ENCODE results near the gene SRD5A2.

GRCh38 chr2:31475692-31476091, 105.0 kb downstream of the SRD5A2 start:
- TF ChIP-seq, protein P1, sequence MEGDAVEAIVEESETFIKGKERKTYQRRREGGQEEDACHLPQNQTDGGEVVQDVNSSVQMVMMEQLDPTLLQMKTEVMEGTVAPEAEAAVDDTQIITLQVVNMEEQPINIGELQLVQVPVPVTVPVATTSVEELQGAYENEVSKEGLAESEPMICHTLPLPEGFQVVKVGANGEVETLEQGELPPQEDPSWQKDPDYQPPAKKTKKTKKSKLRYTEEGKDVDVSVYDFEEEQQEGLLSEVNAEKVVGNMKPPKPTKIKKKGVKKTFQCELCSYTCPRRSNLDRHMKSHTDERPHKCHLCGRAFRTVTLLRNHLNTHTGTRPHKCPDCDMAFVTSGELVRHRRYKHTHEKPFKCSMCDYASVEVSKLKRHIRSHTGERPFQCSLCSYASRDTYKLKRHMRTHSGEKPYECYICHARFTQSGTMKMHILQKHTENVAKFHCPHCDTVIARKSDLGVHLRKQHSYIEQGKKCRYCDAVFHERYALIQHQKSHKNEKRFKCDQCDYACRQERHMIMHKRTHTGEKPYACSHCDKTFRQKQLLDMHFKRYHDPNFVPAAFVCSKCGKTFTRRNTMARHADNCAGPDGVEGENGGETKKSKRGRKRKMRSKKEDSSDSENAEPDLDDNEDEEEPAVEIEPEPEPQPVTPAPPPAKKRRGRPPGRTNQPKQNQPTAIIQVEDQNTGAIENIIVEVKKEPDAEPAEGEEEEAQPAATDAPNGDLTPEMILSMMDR (IDR thresholded peaks at IDR 0.05; ENCODE audit: poor library complexity): no peak
- no peak for TF ChIP-seq EZH2 (IDR thresholded peaks at IDR 0.05; ENCODE audit: borderline replicate concordance)

Measured in hepatocyte (in vitro differentiated cells).